ENCODE results near the gene CMC4.

CMC4 gene

GRCh38 chrX:155108427-155108826 is 37.5 kb upstream of the CMC4 start:
- TF ChIP-seq TAF1 (IDR thresholded peaks at IDR 0.05; ENCODE audit: borderline replicate concordance, insufficient read depth, low read length) (no peak), REST (IDR thresholded peaks at IDR 0.05; ENCODE audit: insufficient read depth in 1 of 2, low read depth in 2 of 2, low read length in 2 of 2) (no peak), POLR2AphosphoS5 (IDR thresholded peaks at IDR 0.05; ENCODE audit: low read depth, low read length) (no peak), FOXP2 (optimal IDR thresholded peaks at IDR 0.05; ENCODE audit: borderline replicate concordance, extremely low read depth, extremely low read length, insufficient read depth) (no peak), SIN3A (IDR thresholded peaks at IDR 0.05; ENCODE audit: borderline replicate concordance, insufficient read depth, low read length) (no peak)

- TF ChIP-seq SIN3A (IDR thresholded peaks at IDR 0.05; ENCODE audit: borderline replicate concordance, insufficient read depth, low read length), result no peak
- TF ChIP-seq REST (IDR thresholded peaks at IDR 0.05; ENCODE audit: insufficient read depth in 1 of 2, low read depth in 2 of 2, low read length in 2 of 2), result no peak
- no peak for TF ChIP-seq FOXP2 (optimal IDR thresholded peaks at IDR 0.05; ENCODE audit: borderline replicate concordance, extremely low read depth, extremely low read length, insufficient read depth)
- TF ChIP-seq POLR2AphosphoS5 (IDR thresholded peaks at IDR 0.05; ENCODE audit: low read depth, low read length), result no peak
- no peak for TF ChIP-seq TAF1 (IDR thresholded peaks at IDR 0.05; ENCODE audit: borderline replicate concordance, insufficient read depth, low read length)
These were observed 35.0 kb upstream of the CMC4 start for GRCh38 chrX:155105919-155106318.

DNA sequence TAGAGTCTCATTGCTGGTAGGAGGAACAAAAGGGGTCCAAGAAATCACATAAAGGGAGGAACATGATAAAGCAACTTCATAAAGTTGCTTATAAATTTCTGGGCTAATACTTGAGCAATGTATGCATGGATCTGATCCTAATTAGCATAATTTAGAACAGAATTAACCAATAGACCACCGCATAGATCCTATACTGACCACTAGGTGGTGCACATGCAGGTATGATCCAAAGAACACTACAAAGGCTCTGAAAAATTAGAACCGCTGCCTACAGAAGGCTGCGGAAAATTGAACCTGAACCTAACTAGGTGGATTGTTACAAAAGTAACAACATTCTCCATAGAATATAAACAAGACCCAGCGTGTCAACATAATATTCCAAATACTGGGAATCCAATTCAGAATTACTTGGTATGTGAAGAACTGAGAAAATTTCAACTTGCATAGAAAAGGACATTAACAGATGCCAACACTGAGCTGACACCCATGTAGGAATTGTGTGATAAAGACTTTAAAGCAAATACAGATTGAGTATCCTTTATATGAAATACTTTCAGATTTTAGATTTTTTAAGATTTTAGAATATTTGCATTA is 23.6 kb upstream of the CMC4 start:
- TF ChIP-seq SIN3A (IDR thresholded peaks at IDR 0.05; ENCODE audit: borderline replicate concordance, insufficient read depth, low read length) (no peak), POLR2AphosphoS5 (IDR thresholded peaks at IDR 0.05; ENCODE audit: low read depth, low read length) (no peak), FOXP2 (optimal IDR thresholded peaks at IDR 0.05; ENCODE audit: borderline replicate concordance, extremely low read depth, extremely low read length, insufficient read depth) (no peak), TAF1 (IDR thresholded peaks at IDR 0.05; ENCODE audit: borderline replicate concordance, insufficient read depth, low read length) (no peak), REST (IDR thresholded peaks at IDR 0.05; ENCODE audit: insufficient read depth in 1 of 2, low read depth in 2 of 2, low read length in 2 of 2) (no peak)

- no peak for TF ChIP-seq SIN3A (IDR thresholded peaks at IDR 0.05; ENCODE audit: borderline replicate concordance, insufficient read depth, low read length)
- no peak for TF ChIP-seq TAF1 (IDR thresholded peaks at IDR 0.05; ENCODE audit: borderline replicate concordance, insufficient read depth, low read length)
- no peak for TF ChIP-seq FOXP2 (optimal IDR thresholded peaks at IDR 0.05; ENCODE audit: borderline replicate concordance, extremely low read depth, extremely low read length, insufficient read depth)
- no peak for TF ChIP-seq REST (IDR thresholded peaks at IDR 0.05; ENCODE audit: insufficient read depth in 1 of 2, low read depth in 2 of 2, low read length in 2 of 2)
- TF ChIP-seq POLR2AphosphoS5 (IDR thresholded peaks at IDR 0.05; ENCODE audit: low read depth, low read length), result no peak
These were observed 16.2 kb upstream of the CMC4 start for GRCh38 chrX:155086961-155087735.

Data from PFSK-1 (cell line).